Measurements from ENCODE around the gene PTPRA.

PTPRA gene

GRCh38 chr20:2859330-2860121 lies 13.8 kb upstream of the PTPRA start:
- no peak for DNase-seq

- no peak for DNase-seq
Measured at GRCh38 chr20:2864626-2865025, 8.7 kb upstream of the PTPRA start.

- no peak for DNase-seq
Measured at GRCh38 chr20:2865101-2865500, 8.2 kb upstream of the PTPRA start.

- peak; percentile 37 to 70 for DNase-seq
Measured at GRCh38 chr20:2865630-2866029, 7.7 kb upstream of the PTPRA start.

- DNase-seq, result no peak
Measured at GRCh38 chr20:2866236-2866635, 7.0 kb upstream of the PTPRA start.

- DNase-seq, result no peak
Measured at GRCh38 chr20:2867081-2867864, 6.0 kb upstream of the PTPRA start.

- no peak for DNase-seq
Measured at GRCh38 chr20:2869381-2869780, 3.9 kb upstream of the PTPRA start.

GRCh38 chr20:2871111-2871465 lies 2.2 kb upstream of the PTPRA start:
- no peak for DNase-seq

- DNase-seq, result peak in 1 of 2 experiments; percentile 15
Measured at GRCh38 chr20:2871661-2872458, 1.4 kb upstream of the PTPRA start.

- peak; percentile 74 to 83 for DNase-seq
Measured at GRCh38 chr20:2872459-2873009, 747 bp upstream of the PTPRA start.

GRCh38 chr20:2873747-2874041 lies 413 bp downstream of the PTPRA start:
- peak; percentile 51 to 52 for DNase-seq

- DNase-seq, result no peak
Measured at GRCh38 chr20:2874456-2874855, 1.2 kb downstream of the PTPRA start.

GRCh38 chr20:2875690-2876203 lies 2.5 kb downstream of the PTPRA start:
- DNase-seq, result no peak

GRCh38 chr20:2878515-2878914 lies 5.2 kb downstream of the PTPRA start:
- DNase-seq, result no peak

GRCh38 chr20:2879146-2879545 lies 5.9 kb downstream of the PTPRA start:
- DNase-seq, result no peak

- no peak for DNase-seq
Measured at GRCh38 chr20:2880650-2881049, 7.4 kb downstream of the PTPRA start.

- no peak for DNase-seq
Measured at GRCh38 chr20:2883726-2884637, 10.7 kb downstream of the PTPRA start.

- DNase-seq, result no peak
Measured at GRCh38 chr20:2887715-2888114, 14.4 kb downstream of the PTPRA start.

GRCh38 chr20:2888224-2888955 lies 15.1 kb downstream of the PTPRA start:
- no peak for DNase-seq

GRCh38 chr20:2889209-2889608 lies 15.9 kb downstream of the PTPRA start:
- no peak for DNase-seq

- DNase-seq, result no peak
Measured at GRCh38 chr20:2889797-2890196, 16.5 kb downstream of the PTPRA start.

Measured in stimulated activated CD4-positive, alpha-beta T cell treated with anti-CD3 and anti-CD28 coated beads, Interleukin-4, amount 100 ng/mL, for 4 hours (primary cell).